Upper lobe of left lung (tissue), 4 donors: ENCODE results near the gene WARS2.

Experiments used
- CTCF ChIP-seq, 6 experiments: fragments of 450-650 bp in 4 of 6; fragments of 200-600 bp in 2 of 6; sonication (generic) in 2 of 6; IDR thresholded peaks; one replicate each; pipeline ENCODE4 v1.5.1; 2016 to 2019; ENCODE audit warnings: antibody characterized with exemption in 6 of 6
- EP300 ChIP-seq, 4 donors: sonication (generic); formaldehyde crosslinking; IDR thresholded peaks; one replicate each; pipeline ENCODE4 v1.5.1; 2017; ENCODE audit warnings: antibody characterized with exemption in 4 of 4, control low read depth in 2 of 4
- POLR2A ChIP-seq, 4 donors: fragments of 450-650 bp; IDR thresholded peaks; one replicate each; pipeline ENCODE4 v1.5.1; 2016 to 2017; ENCODE audit warnings: antibody characterized with exemption in 4 of 4, mild to moderate bottlenecking in 2 of 4
- POLR2AphosphoS5 ChIP-seq, 2 donors: sonication (generic); formaldehyde crosslinking; IDR thresholded peaks; one replicate each; pipeline ENCODE4 v1.5.1; 2017; ENCODE audit warnings: antibody characterized with exemption in 2 of 2

GRCh38 chr1:119081267-119081666, 59.2 kb downstream of the WARS2 start:
- no peak for TF ChIP-seq POLR2A (IDR thresholded peaks at IDR 0.05)
- TF ChIP-seq CTCF (IDR thresholded peaks at IDR 0.05) = no peak
- TF ChIP-seq POLR2AphosphoS5 (IDR thresholded peaks at IDR 0.05) = no peak
- no peak for TF ChIP-seq EP300 (IDR thresholded peaks at IDR 0.05)
